Dermis microvascular lymphatic vessel endothelial cell (primary cell): Measurements from ENCODE around the gene STON2. TPM values are rescaled to one million over a fixed set of nuclear protein-coding genes. Genes with fewer than 3 reads are reported as not detected.
"Not testable (repeated sequence)": the region's sequence is repeated elsewhere in the genome, so short reads cannot be mapped to it uniquely, and the experiment has no call there.

Source experiments
- DNase-seq, 2 donors: peaks; one replicate each; pipeline versions ENCODE4 v3.0.0 to v3.0.0-alpha.2; 2010; ENCODE audit warnings: low read depth in 2 of 2
- total RNA-seq: library from RNA; depleted of rRNA; stranded (reverse); fragments of >200 nt; gene quantifications from 2 replicates; pipeline ENCODE4 v1.2.1, GENCODE V29; 2014

The STON2 gene
- total RNA-seq, 1 donor from 2014 or later, result 87.4 TPM

DNA sequence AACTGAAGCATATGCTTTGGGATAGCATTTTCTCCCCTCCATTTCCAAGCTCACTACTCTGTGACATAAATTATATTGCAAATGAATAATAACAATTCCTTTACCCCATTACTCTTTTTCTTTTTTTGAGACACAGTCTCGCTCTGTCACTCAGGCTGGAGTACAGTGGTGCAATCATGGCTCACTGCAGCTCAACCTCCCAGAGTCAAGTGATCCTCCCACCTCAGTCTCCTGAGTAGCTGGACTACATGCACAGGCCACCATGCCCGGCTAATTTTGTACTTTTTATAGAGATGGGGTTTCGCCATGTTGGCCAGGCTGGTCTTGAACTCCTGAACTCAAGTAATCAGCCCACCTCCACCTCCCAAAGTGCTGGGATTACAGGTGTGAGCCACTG is 130.1 kb downstream of the STON2 start:
- no peak for DNase-seq

GRCh38 chr14:81269100-81269978 is 130.8 kb downstream of the STON2 start:
- DNase-seq, result peak; percentile 73 to 76

DNA sequence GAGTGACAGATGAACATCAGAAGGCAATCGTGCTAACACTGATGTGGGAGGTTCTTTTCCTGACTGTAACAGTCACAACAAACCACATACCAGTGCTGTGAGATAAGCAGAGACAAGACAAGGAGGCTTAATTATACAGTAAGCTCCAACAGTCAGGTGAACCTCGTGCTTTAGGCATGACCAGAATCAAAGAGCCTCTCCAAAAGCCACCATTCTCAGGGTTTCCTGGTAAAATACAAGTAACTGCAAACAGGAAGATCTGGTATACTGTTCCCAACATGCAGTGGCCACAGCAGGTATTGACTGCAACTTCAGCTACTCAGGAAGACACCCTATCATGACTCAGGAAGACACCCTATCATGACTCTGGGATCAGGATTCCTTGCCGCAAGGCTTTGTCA is 132.1 kb downstream of the STON2 start:
- no peak for DNase-seq

DNA sequence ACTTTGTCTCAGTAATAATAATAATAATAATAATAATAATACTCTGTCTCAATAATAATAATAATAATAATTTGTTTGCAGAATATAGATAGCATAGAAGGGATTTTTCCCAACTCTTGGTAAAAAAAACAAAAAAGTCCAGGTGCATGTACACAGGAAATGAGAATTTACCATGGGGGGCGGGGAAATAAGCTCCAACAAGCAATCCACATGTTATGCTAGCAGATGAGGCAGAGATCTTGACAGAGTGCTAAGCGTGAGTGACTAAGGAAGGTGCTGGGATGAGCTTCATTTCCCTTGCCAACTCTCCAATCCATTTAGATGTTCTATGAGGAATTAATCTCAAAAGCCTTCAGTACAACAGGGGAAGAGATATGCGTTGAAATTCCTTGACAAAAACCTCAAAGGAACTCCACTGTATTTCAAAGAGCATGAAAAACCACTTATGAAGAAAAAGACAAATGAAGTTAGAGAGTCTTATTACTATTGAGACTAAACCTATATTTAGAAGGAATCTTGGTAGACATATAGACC is 134.4 kb downstream of the STON2 start:
- DNase-seq, result no peak

DNA sequence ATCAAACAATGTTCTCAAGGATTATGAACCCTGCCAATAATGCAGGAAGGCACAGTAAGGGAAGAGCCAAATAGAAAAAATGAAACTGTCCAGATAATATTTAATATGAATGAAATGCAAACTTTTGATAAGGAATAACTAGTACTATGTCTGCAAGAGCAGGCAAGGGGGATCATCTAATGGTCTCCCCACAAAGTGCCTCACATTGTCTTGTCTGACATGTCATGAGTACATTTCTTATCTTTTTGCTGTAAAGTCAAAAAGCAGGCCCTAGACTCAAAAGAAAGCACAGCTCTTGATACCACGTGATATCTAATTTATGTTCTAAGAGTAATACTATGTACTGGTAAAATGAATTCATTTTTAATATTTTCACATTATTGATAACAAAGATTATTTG is 135.5 kb downstream of the STON2 start:
- no peak for DNase-seq

- DNase-seq, result no peak
Observed at GRCh38 chr14:81263777-81264410, 136.2 kb downstream of the STON2 start.

- peak in 1 of 2 donors; percentile 22 for DNase-seq
Observed at GRCh38 chr14:81261176-81261575, 138.9 kb downstream of the STON2 start.

- DNase-seq, result no peak
Observed at GRCh38 chr14:81260732-81261131, 139.4 kb downstream of the STON2 start.

DNA sequence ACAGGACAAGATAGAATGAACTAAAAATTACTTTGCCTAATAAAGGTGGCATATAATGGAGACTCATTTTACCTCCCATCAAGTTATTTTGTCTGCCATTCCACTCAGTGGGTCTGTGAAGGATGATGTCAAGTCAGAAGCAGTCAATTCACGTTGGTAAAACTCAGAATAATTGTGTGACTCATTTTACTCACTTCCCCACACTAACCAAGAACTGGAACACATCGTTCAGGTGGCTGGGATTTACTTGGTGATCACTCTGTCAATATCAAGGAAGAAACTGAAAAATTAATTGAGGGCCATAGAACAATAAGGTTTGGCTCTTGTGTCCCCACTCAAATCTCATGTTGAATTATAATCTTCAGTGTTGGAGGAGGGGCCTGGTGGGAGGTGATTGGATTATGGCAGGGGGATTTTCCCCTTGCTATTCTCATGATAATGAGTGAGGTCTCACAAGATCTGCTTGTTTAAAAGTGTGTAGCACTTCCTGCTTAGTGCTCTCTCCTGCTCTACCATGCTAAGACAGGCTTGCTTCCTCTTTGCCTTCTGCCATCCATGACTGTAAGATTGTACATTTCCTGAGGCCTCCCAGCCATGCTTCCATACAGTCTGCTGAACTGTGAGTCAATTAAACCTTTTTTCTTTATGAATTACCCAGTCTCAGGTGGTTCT is 143.7 kb downstream of the STON2 start:
- no peak for DNase-seq

GRCh38 chr14:81252278-81252677 is 147.8 kb downstream of the STON2 start:
- no peak for DNase-seq

DNA sequence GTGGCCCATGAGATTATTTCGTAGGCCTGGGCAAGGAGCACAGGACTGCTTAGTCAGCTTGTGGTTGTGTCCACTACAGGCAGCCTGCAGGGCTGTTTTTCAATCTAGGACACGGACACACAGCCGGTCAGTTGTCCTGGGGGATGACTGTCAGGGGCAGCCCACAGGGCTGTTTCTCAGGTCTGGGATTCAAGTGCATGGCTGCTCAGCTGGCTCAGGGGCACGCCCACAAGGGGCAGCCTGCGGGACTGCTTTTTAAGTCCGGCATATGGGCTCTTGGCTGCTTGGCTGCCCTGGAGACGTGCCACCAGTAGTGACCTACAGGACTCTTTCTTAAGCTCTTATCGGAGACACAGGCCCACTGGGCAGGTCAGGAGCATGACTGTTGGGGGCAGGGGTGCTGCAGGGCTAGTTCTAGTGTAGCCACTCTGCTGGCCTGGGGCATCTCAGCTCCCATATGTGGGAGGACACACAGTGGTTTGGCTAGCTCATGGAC is 152.8 kb downstream of the STON2 start:
- DNase-seq, result no peak

DNA sequence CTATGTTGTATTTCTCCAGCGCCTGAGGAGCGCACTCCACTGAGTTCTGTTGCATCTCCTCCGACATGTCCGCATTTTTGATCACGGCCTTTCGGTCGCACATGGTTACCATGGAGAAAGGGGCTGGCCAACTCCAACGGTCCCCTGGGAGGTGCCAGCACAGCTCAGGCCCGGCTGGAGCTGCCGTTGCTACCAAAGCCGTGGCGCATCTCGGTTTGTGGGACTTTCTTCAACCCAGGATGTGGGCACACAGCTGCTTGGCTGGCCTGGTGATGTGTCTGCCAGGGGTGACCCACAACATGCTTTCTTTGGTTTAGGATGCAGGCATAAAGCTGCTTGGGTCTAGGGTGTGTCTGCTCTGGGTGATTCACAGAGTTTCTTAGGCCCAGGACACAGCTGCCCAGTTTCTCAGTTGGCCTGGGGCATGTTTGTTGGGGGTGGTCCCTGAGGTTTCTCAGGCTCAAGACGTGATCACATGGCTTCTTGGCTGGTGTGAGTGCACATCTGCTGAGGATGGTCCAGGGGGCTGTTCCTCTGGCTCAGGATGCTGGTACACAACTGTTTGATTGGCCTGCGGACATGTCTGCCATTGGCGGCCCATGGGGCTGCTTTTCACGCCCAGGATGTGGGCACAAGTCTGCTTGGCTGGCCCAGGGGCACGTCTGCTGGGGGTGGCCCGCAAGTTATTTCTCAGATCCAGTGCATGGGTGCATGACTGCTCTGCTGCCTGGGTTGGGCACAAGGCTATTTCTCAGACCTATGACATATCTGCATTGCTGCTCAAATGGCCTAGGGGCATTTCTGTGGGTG is 153.5 kb downstream of the STON2 start:
- DNase-seq, result no peak

DNA sequence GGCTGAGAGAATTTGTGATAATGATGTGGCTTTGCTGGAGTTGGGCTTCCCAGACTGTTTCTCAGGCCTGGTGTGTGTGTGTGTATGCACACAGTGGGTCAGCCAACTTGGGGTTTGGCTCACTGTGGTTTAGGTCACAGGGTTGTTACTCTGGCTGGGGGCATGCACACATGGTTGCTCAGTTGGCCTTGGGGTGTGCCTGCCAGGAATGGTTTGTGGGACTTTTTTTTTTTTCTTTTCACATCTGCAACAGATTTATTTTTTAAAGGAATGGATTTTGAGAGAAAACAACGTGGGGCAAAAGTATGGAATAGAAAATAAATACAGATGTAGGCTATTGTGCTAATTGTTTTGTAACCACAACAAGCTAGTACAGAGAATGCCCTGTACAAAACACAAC is 154.4 kb downstream of the STON2 start:
- DNase-seq, result no peak

GRCh38 chr14:81244431-81244830 is 155.7 kb downstream of the STON2 start:
- DNase-seq, result not testable (repeated sequence)

- DNase-seq, result no peak
Observed at GRCh38 chr14:81243499-81243898, 156.6 kb downstream of the STON2 start.

DNA sequence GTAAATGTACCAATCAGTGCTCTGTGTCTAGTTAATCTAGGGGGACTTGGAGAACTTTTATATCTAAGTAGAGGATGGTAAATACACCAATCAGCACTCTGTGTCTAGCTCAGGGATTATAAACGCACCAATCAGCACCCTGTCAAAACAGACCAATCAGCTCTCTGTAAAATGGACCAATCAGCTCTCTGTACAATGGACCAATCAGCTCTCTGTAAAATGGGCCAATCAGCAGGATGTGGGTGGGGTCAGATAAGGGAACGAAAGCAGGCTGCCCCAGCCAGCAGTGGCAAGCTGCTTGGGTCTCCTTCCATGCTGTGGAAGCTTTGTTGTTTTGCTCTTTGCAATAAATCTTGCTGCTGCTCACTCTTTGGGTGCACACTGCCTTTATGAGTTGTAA is 163.3 kb downstream of the STON2 start:
- DNase-seq, result not testable (repeated sequence)

DNA sequence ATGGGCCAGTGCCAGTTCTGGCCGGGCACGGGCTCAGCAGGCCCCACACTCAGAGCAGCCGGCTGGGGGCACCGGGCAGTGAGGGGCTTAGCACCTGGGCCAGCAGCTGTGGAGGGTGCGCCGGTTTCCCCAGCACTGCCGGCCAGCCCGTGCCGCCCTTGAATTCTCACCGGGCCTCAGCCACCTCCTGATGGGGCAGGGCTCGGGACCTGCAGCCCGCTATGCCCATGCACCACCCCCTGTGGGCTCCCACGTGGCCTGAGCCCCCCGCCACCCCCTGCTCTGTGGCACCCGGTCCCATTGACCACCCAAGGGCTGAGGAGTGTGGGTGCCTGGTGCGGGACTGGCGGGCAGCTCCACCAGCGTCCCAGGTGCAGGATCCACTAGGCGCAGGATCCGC is 164.0 kb downstream of the STON2 start:
- no peak for DNase-seq

GRCh38 chr14:81235096-81235495 is 165.0 kb downstream of the STON2 start:
- DNase-seq, result no peak

DNA sequence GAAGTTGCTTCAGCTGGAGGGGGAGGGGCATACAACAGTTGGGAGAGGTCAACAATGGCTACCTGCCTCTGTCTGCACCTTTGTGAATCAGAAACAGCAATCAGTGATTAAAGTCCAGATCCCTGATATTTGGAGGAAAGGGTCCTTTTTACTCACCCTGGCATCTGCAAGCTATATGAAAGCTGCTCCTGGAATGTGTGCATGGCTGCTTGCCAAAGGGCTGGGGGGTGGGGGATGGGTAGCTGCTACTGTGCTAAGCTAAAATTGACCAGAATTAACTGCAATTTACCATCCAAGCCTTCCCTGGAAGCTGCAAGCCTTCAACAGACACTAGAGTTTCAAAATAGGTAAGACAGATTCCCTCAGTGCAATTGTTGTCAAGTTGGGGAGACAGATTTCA is 165.8 kb downstream of the STON2 start:
- peak in 1 of 2 donors; percentile 4 for DNase-seq

GRCh38 chr14:81233615-81234014 is 166.5 kb downstream of the STON2 start:
- no peak for DNase-seq

GRCh38 chr14:81231540-81231939 is 168.6 kb downstream of the STON2 start:
- DNase-seq, result no peak
